ENCODE measurements around the gene CLCN6. TPM values are rescaled to one million over a fixed set of nuclear protein-coding genes. Genes with fewer than 3 reads are reported as not detected.

Gene CLCN6
- total and polyA plus RNA-seq, 2 of the 13 experiments (the other 11 are each of a cell fraction or from before 2014, with no cell fraction given) = 14.9 to 19.3 TPM

GRCh38 chr1:11858968-11859871 lies 53.2 kb downstream of the CLCN6 start (continued):
- peak; percentile 69; the same call in 1 of the 2 replicates for TF ChIP-seq E2F1 (CRISPR knock-in tag; IDR thresholded peaks at IDR 0.05)
- no peak for TF ChIP-seq PCBP1 (IDR thresholded peaks at IDR 0.05; ENCODE audit: borderline replicate concordance, low read depth, low read length)
- TF ChIP-seq ZNF678 (CRISPR knock-in tag; IDR thresholded peaks at IDR 0.05) = peak; percentile 95
- TF ChIP-seq SOX6 (IDR thresholded peaks at IDR 0.05) = no peak
- peak; percentile 27; the same call in 1 of the 2 replicates for TF ChIP-seq SOX6 (CRISPR knock-in tag; IDR thresholded peaks at IDR 0.05)
- peak; percentile 64; the same call in 1 of the 2 replicates for TF ChIP-seq ZNF639 (CRISPR knock-in tag; conservative IDR thresholded peaks at IDR 0.05)
- peak; percentile 96 for TF ChIP-seq EEA1 (CRISPR knock-in tag; IDR thresholded peaks at IDR 0.05; ENCODE audit: borderline replicate concordance)
- TF ChIP-seq ZNF646 (CRISPR knock-in tag; IDR thresholded peaks at IDR 0.05) = 0 out of 2 replicates have a peak, but pooled peaks have one; percentile 8
- peak; percentile 55; the same call in 1 of the 2 replicates for TF ChIP-seq CSRNP1 (CRISPR knock-in tag; IDR thresholded peaks at IDR 0.05)
- peak; percentile 88 for TF ChIP-seq NRL (CRISPR knock-in tag; IDR thresholded peaks at IDR 0.05; ENCODE audit: borderline replicate concordance)
- TF ChIP-seq ZNF704 (CRISPR knock-in tag; IDR thresholded peaks at IDR 0.05; ENCODE audit: borderline replicate concordance) = peak; percentile 69; the same call in 1 of the 2 replicates
- peak; percentile 92; the same call in 1 of the 2 replicates for TF ChIP-seq ZNF709 (CRISPR knock-in tag; IDR thresholded peaks at IDR 0.05)
- TF ChIP-seq GATAD1 (CRISPR knock-in tag; IDR thresholded peaks at IDR 0.05) = peak; percentile 79

Data from HepG2 (cell line).